ENCODE results near the gene ECEL1. TPM values are rescaled to one million over a fixed set of nuclear protein-coding genes. Genes with fewer than 3 reads are reported as not detected.

Gene ECEL1
- total and polyA plus RNA-seq, 2 experiments from 2014 or later, result 6.7 to 17.5 TPM

GRCh38 chr2:232448304-232448690, 39.3 kb downstream of the ECEL1 start (continued):
- TF ChIP-seq ZNF462 (CRISPR knock-in tag; IDR thresholded peaks at IDR 0.05) (no peak), POLR2AphosphoS5 (IDR thresholded peaks at IDR 0.05; ENCODE audit: low read depth) (no peak), JUNB (IDR thresholded peaks at IDR 0.05; ENCODE audit: unreplicated experiment) (no peak)

- Histone ChIP-seq H3K27ac (ENCODE audit: low read depth) (no peak overlapping the region), H3K27me3 (ENCODE audit: insufficient read depth) (no peaks in the 10 kb centered on the region), H3K4me3 (no peak overlapping the region), H3K4me1 (ENCODE audit: insufficient read depth) (no peaks in the 10 kb centered on the region), H3K79me2 (replicated peaks; ENCODE audit: insufficient read depth) (no peaks in the 10 kb centered on the region), H3K4me2 (no peak overlapping the region), H3K9me2 (ENCODE audit: insufficient read depth) (no peaks in the 10 kb centered on the region), H3F3A (replicated peaks; ENCODE audit: low read depth) (no peaks in the 10 kb centered on the region), H3K36me3 (ENCODE audit: insufficient read depth) (no peaks in the 10 kb centered on the region), H4K20me1 (replicated peaks; ENCODE audit: insufficient read depth) (no peaks in the 10 kb centered on the region), H2AFZ (no peak overlapping the region)
- no peaks in the 10 kb centered on the region for H3K9me3 Mint-ChIP-seq
- DNase-seq (ENCODE audit: low spot score) (no peak), ATAC-seq (no peak)
- no peak overlapping the region for H3K27ac Mint-ChIP-seq
- no peaks in the 10 kb centered on the region; the same call in 2 of the 3 replicates for H3K4me1 Mint-ChIP-seq
- H3K27me3 Mint-ChIP-seq (ENCODE audit: insufficient read depth, low read depth, poor library complexity), result peaks cover 18% of the 10 kb centered on the region
- H3K4me3 Mint-ChIP-seq, result no peak overlapping the region
- H3K36me3 Mint-ChIP-seq (ENCODE audit: low read depth), result no peaks in the 10 kb centered on the region
- TF ChIP-seq CREB1 (CRISPR knock-in tag; IDR thresholded peaks at IDR 0.05; ENCODE audit: low read depth) (no peak), ZNF331 (CRISPR knock-in tag; IDR thresholded peaks at IDR 0.05; ENCODE audit: low read depth) (no peak), ETS1 (IDR thresholded peaks at IDR 0.05) (no peak), CTCF (conservative IDR thresholded peaks at IDR 0.05; ENCODE audit: low read depth in 2 of 2) (no peak)
These were observed 39.9 kb downstream of the ECEL1 start for GRCh38 chr2:232447638-232448303.
